Activated CD8-positive, alpha-beta T cell treated with anti-CD3 and anti-CD28 coated beads for 36 hours (primary cell): ENCODE results near the gene SDR42E2. TPM values are rescaled to one million over a fixed set of nuclear protein-coding genes. Genes with fewer than 3 reads are reported as not detected.
A peak's percentile ranks its signal among the peaks of the same experiment; 100 is the strongest.
"Not testable (repeated sequence)": the region's sequence is repeated elsewhere in the genome, so short reads cannot be mapped to it uniquely, and the experiment has no call there.

ENCODE experiments used
- ATAC-seq: fragments of 200-7000 bp; cut with Tn5 transposase; one replicate; pipeline ENCODE4 v1.10.0; 2021; ENCODE audit warnings: mild to moderate bottlenecking, moderate library complexity
- CTCF ChIA-PET: fragments of 350-600 bp; sonication (Branson Sonifier 250); formaldehyde crosslinking; loops from one replicate; lab custom pipeline; 2021; ENCODE audit warnings: antibody characterized with exemption; lab: Charles Lee
- POLR2A ChIA-PET: fragments of 350-600 bp; sonication (Branson Sonifier 250); formaldehyde crosslinking; loops from one replicate; lab custom pipeline; 2021; ENCODE audit warnings: antibody characterized with exemption; lab: Charles Lee
- DNase-seq: peaks from one replicate; pipeline ENCODE4 v3.0.0-alpha.2; 2020
- H3K27ac Mint-ChIP-seq: one replicate; pipeline ENCODE4 v1.8.0; 2021; ENCODE audit warnings: mild to moderate bottlenecking, mixed read lengths
- H3K27me3 Mint-ChIP-seq: one replicate; pipeline ENCODE4 v1.8.0; 2021; ENCODE audit warnings: mixed read lengths
- H3K36me3 Mint-ChIP-seq: one replicate; pipeline ENCODE4 v1.8.0; 2021; ENCODE audit warnings: low read depth, mixed read lengths
- H3K4me1 Mint-ChIP-seq: one replicate; pipeline ENCODE4 v1.8.0; 2021; ENCODE audit warnings: low read depth, mixed read lengths
- H3K4me3 Mint-ChIP-seq: one replicate; pipeline ENCODE4 v1.8.0; 2021; ENCODE audit warnings: mild to moderate bottlenecking, moderate library complexity, mixed read lengths
- H3K9me3 Mint-ChIP-seq: one replicate; pipeline ENCODE4 v1.8.0; 2021; ENCODE audit warnings: mixed read lengths
- CTCF ChIP-seq: fragments of 200-600 bp; IDR thresholded peaks from one replicate; pipeline ENCODE4 v1.8.0; 2022; ENCODE audit warnings: antibody characterized with exemption, mild to moderate bottlenecking
- intact Hi-C: fragments of 100-400 bp; cut with micrococcal nuclease; formaldehyde crosslinking; loops from one replicate; pipeline ENCODE4 v1.10.0; 2022
- total RNA-seq, 2 experiments: library from RNA; stranded (reverse); gene quantifications; one replicate each; pipeline ENCODE4 v1.2.3, GENCODE V29; 2021

The SDR42E2 gene
- total RNA-seq, 2 experiments from 2014 or later, result 0.14 TPM; not detected in 1

- peak; percentile 32 for TF ChIP-seq CTCF
- ChIA-PET POLR2A (no interaction called here), CTCF (interaction anchor here (0.7 to 2.2 kb wide), 14 partner anchors 10 to 71 kb away, joined by 3 to 11 read pairs (median 4); partner anchors contain the start of gene SDR42E2)
- ATAC-seq, result peak; percentile 34
- H3K27me3 Mint-ChIP-seq, result peaks cover 2% of the 10 kb centered on the region
- DNase-seq, result no peak
- H3K4me3 Mint-ChIP-seq, result no peak overlapping the region
- H3K27ac Mint-ChIP-seq, result no peak overlapping the region
- no peaks in the 10 kb centered on the region for H3K4me1 Mint-ChIP-seq
- intact Hi-C loops, result no loop called here
- no peaks in the 10 kb centered on the region for H3K36me3 Mint-ChIP-seq
- no peaks in the 10 kb centered on the region for H3K9me3 Mint-ChIP-seq
Measured at GRCh38 chr16:22141767-22142166, 20.5 kb upstream of the SDR42E2 start.

GRCh38 chr16:22144520-22144919 is 17.8 kb upstream of the SDR42E2 start:
- no peak for ATAC-seq
- Mint-ChIP-seq H3K4me1 (no peaks in the 10 kb centered on the region), H3K36me3 (no peaks in the 10 kb centered on the region), H3K9me3 (no peaks in the 10 kb centered on the region), H3K4me3 (no peak overlapping the region), H3K27me3 (peaks cover 2% of the 10 kb centered on the region), H3K27ac (no peak overlapping the region)
- ChIA-PET CTCF (interaction anchor here (1.0 kb wide), 1 partner anchor 17 kb away, joined by 3 read pairs; no protein-coding TSS in a partner anchor), POLR2A (interaction anchor here (0.6 kb wide), 1 partner anchor 43 kb away, joined by 3 read pairs; no protein-coding TSS in a partner anchor)
- no peak for DNase-seq
- TF ChIP-seq CTCF, result no peak
- intact Hi-C loops, result no loop called here

GRCh38 chr16:22147853-22148252 is 14.5 kb upstream of the SDR42E2 start:
- TF ChIP-seq CTCF, result no peak
- Mint-ChIP-seq H3K36me3 (no peaks in the 10 kb centered on the region), H3K27ac (no peak overlapping the region), H3K9me3 (no peaks in the 10 kb centered on the region), H3K4me3 (no peak overlapping the region), H3K4me1 (no peaks in the 10 kb centered on the region), H3K27me3 (peaks cover 2% of the 10 kb centered on the region)
- CTCF ChIA-PET, result interaction anchor here (0.8 to 1.4 kb wide), 2 partner anchors 41 to 70 kb away, joined by 3 to 4 read pairs; no protein-coding TSS in a partner anchor
- intact Hi-C loops, result no loop called here
- ATAC-seq, result no peak
- POLR2A ChIA-PET, result no interaction called here
- DNase-seq, result no peak

- ChIA-PET CTCF (no interaction called here), POLR2A (no interaction called here)
- no peaks in the 10 kb centered on the region for H3K9me3 Mint-ChIP-seq
- intact Hi-C loops, result no loop called here
- no peaks in the 10 kb centered on the region for H3K27me3 Mint-ChIP-seq
- no peak overlapping the region for H3K4me3 Mint-ChIP-seq
- no peak for TF ChIP-seq CTCF
- no peak overlapping the region for H3K27ac Mint-ChIP-seq
- DNase-seq, result no peak
- no peak for ATAC-seq
- H3K36me3 Mint-ChIP-seq, result no peaks in the 10 kb centered on the region
- no peaks in the 10 kb centered on the region for H3K4me1 Mint-ChIP-seq
Measured at GRCh38 chr16:22151246-22151998, 10.9 kb upstream of the SDR42E2 start.

- Mint-ChIP-seq H3K4me3 (no peak overlapping the region), H3K36me3 (no peaks in the 10 kb centered on the region), H3K4me1 (no peaks in the 10 kb centered on the region), H3K9me3 (no peaks in the 10 kb centered on the region), H3K27ac (no peak overlapping the region), H3K27me3 (no peaks in the 10 kb centered on the region)
- ChIA-PET CTCF (no interaction called here), POLR2A (no interaction called here)
- ATAC-seq (no peak), DNase-seq (no peak)
- TF ChIP-seq CTCF, result no peak
- intact Hi-C loops, result no loop called here
Measured at GRCh38 chr16:22152316-22152715, 10.0 kb upstream of the SDR42E2 start.

GRCh38 chr16:22153078-22153477 is 9.2 kb upstream of the SDR42E2 start:
- H3K27me3 Mint-ChIP-seq, H3K4me1 Mint-ChIP-seq, H3K27ac Mint-ChIP-seq, POLR2A ChIA-PET, intact Hi-C loops, H3K4me3 Mint-ChIP-seq, DNase-seq, H3K36me3 Mint-ChIP-seq, ATAC-seq, H3K9me3 Mint-ChIP-seq: not testable (repeated sequence)
- CTCF ChIA-PET, result interaction anchor here (1.4 kb wide), 1 partner anchor 11 kb away, joined by 5 read pairs; no protein-coding TSS in a partner anchor
